Neural crest cell (in vitro differentiated cells): ENCODE data around the gene PAQR6. TPM values are rescaled to one million over a fixed set of nuclear protein-coding genes. Genes with fewer than 3 reads are reported as not detected.

ENCODE experiments used
- DNase-seq: peaks from one replicate; pipeline ENCODE4 v3.0.0; 2021; ENCODE audit warnings: low read depth, mixed read lengths, low spot score
- H3K27ac Mint-ChIP-seq: one replicate; pipeline ENCODE4 v1.8.0; 2021; ENCODE audit warnings: mild to moderate bottlenecking, mixed read lengths; ENCODE audit not compliant: unreplicated experiment
- H3K27me3 Mint-ChIP-seq: 2 replicates; pipeline ENCODE4 v1.8.0; 2021; ENCODE audit warnings: low read depth, mild to moderate bottlenecking, mixed read lengths
- H3K36me3 Mint-ChIP-seq: 2 replicates; pipeline ENCODE4 v1.8.0; 2021; ENCODE audit warnings: low read depth, mild to moderate bottlenecking, mixed read lengths
- H3K4me1 Mint-ChIP-seq: 2 replicates; pipeline ENCODE4 v1.8.0; 2021; ENCODE audit warnings: mixed read lengths
- H3K4me3 Mint-ChIP-seq: one replicate; pipeline ENCODE4 v1.8.0; 2021; ENCODE audit warnings: mild to moderate bottlenecking, mixed read lengths
- H3K9me3 Mint-ChIP-seq: 2 replicates; pipeline ENCODE4 v1.8.0; 2021; ENCODE audit warnings: mixed read lengths
- total RNA-seq: library from RNA; stranded (reverse); gene quantifications from 2 replicates; pipeline ENCODE4 v1.2.1, GENCODE V29; 2021
- TF ChIP-seq, protein P1 (sequence below): fragments of 200-600 bp; sonication (generic); conservative IDR thresholded peaks from 2 replicates; pipeline ENCODE4 v1.5.0; 2021; ENCODE audit warnings: antibody characterized with exemption, mild to moderate bottlenecking

Gene PAQR6
- total RNA-seq, 1 donor from 2014 or later = 17.1 TPM

DNA sequence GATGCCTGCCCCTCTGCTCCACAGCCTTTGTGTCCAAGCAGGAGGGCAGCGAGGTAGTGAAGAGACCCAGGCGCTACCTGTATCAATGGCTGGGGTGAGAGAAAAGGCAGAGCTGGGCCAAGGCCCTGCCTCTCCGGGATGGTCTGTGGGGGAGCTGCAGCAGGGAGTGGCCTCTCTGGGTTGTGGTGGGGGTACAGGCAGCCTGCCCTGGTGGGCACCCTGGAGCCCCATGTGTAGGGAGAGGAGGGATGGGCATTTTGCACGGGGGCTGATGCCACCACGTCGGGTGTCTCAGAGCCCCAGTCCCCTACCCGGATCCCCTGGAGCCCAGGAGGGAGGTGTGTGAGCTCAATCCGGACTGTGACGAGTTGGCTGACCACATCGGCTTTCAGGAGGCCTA lies 5.1 kb downstream of the PAQR6 start:
- no peaks in the 10 kb centered on the region for H3K9me3 Mint-ChIP-seq
- DNase-seq = no peak
- H3K27ac Mint-ChIP-seq = no peak overlapping the region
- H3K4me3 Mint-ChIP-seq = no peak overlapping the region
- H3K27me3 Mint-ChIP-seq = peaks cover 24% of the 10 kb centered on the region
- H3K36me3 Mint-ChIP-seq = peaks cover 4% of the 10 kb centered on the region
- peaks cover 9% of the 10 kb centered on the region for H3K4me1 Mint-ChIP-seq
- TF ChIP-seq, protein P1, sequence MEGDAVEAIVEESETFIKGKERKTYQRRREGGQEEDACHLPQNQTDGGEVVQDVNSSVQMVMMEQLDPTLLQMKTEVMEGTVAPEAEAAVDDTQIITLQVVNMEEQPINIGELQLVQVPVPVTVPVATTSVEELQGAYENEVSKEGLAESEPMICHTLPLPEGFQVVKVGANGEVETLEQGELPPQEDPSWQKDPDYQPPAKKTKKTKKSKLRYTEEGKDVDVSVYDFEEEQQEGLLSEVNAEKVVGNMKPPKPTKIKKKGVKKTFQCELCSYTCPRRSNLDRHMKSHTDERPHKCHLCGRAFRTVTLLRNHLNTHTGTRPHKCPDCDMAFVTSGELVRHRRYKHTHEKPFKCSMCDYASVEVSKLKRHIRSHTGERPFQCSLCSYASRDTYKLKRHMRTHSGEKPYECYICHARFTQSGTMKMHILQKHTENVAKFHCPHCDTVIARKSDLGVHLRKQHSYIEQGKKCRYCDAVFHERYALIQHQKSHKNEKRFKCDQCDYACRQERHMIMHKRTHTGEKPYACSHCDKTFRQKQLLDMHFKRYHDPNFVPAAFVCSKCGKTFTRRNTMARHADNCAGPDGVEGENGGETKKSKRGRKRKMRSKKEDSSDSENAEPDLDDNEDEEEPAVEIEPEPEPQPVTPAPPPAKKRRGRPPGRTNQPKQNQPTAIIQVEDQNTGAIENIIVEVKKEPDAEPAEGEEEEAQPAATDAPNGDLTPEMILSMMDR = no peak

DNA sequence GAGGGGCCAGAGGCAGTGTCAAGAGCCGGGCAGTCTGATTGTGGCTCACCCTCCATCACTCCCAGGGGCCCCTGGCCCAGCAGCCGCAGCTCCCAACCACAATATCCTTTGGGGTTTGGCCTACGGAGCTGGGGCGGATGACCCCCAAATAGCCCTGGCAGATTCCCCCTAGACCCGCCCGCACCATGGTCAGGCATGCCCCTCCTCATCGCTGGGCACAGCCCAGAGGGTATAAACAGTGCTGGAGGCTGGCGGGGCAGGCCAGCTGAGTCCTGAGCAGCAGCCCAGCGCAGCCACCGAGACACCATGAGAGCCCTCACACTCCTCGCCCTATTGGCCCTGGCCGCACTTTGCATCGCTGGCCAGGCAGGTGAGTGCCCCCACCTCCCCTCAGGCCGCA lies 5.9 kb downstream of the PAQR6 start, which contains the start of gene BGLAP:
Gene BGLAP, plus strand, starts transcription at position 259 of the 400 bp plus-strand sequence. Its CDS starts 48 bp downstream, at position 307.
- TF ChIP-seq, protein P1 = no peak
- H3K27me3 Mint-ChIP-seq = peaks cover 19% of the 10 kb centered on the region
- no peak for DNase-seq
- peak within 1 kb of the TSS; percentile 67 for H3K27ac Mint-ChIP-seq
- peaks cover 6% of the 10 kb centered on the region for H3K36me3 Mint-ChIP-seq
- peak within 1 kb of the TSS; percentile 66 for H3K4me3 Mint-ChIP-seq
- H3K4me1 Mint-ChIP-seq = peaks cover 5% of the 10 kb centered on the region
- no peaks in the 10 kb centered on the region for H3K9me3 Mint-ChIP-seq

DNA sequence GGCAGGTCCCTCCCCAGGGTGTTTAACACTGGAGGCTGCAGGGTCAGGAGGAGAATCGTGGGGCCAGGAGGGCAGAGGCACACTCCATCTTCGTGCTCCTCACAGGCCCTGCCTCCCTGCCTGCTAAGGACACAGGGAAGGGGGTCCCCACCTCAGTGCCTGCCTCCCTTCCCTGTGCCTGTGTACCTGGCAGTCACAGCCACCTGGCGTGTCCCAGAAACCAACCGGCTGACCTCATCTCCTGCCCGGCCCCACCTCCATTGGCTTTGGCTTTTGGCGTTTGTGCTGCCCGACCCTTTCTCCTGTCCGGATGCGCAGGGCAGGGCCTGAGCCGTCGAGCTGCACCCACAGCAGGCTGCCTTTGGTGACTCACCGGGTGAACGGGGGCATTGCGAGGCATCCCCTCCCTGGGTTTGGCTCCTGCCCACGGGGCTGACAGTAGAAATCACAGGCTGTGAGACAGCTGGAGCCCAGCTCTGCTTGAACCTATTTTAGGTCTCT lies 6.5 kb downstream of the PAQR6 start:
- Mint-ChIP-seq H3K4me3 (peak overlapping the region; percentile 9), H3K9me3 (no peaks in the 10 kb centered on the region), H3K27me3 (peaks cover 19% of the 10 kb centered on the region), H3K4me1 (peaks cover 5% of the 10 kb centered on the region), H3K36me3 (peaks cover 9% of the 10 kb centered on the region), H3K27ac (no peak overlapping the region)
- DNase-seq = no peak
- TF ChIP-seq, protein P1 = no peak

DNA sequence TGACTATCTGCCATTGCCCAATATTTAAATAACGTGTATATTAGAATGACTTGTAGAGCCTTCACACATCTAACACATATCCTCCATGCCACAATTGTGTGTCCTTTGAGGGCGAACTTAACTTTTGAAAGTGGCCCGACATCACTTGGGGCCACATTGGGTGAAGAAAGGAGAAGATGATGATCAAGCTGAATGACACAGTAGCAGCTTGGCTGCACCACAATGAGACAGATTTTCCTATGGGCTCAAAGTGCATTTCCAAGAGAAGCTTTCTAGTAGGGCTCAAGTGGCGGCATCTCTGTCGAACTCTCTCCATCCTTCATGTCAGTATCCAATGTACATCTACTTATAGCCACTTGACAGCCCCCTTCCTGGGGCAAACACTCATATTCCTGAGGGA lies 9.6 kb downstream of the PAQR6 start:
- DNase-seq = no peak
- Mint-ChIP-seq H3K9me3 (no peaks in the 10 kb centered on the region), H3K27me3 (peaks cover 4% of the 10 kb centered on the region), H3K4me1 (no peaks in the 10 kb centered on the region), H3K36me3 (peaks cover 11% of the 10 kb centered on the region), H3K4me3 (no peak overlapping the region), H3K27ac (no peak overlapping the region)
- TF ChIP-seq, protein P1 = no peak

DNA sequence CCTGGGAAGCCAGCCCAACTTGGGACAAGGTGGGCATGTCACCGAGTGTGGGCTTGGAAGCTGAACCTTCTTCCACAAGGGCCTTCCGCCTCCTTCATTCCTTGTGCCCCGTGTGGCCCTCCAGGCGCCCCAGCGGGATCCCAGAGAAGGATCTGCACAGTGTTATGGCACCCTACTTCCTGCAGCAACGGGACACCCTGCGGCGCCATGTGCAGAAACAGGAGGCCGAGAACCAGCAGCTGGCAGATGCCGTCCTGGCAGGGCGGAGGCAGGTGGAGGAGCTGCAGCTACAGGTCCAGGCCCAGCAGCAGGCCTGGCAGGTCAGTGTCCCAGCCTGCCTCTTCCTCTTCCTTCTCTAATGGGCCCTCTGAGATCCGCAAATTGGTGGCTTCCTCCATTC lies 11.7 kb downstream of the PAQR6 start:
- peaks cover 11% of the 10 kb centered on the region for H3K36me3 Mint-ChIP-seq
- H3K4me3 Mint-ChIP-seq = no peak overlapping the region
- no peaks in the 10 kb centered on the region for H3K4me1 Mint-ChIP-seq
- no peak overlapping the region for H3K27ac Mint-ChIP-seq
- DNase-seq = no peak
- H3K9me3 Mint-ChIP-seq = no peaks in the 10 kb centered on the region
- TF ChIP-seq, protein P1 = no peak
- peaks cover 2% of the 10 kb centered on the region for H3K27me3 Mint-ChIP-seq
